ENCODE results near the gene ZNRF1. TPM values are rescaled to one million over a fixed set of nuclear protein-coding genes. Genes with fewer than 3 reads are reported as not detected.

Gene ZNRF1
- total and polyA plus RNA-seq, 2 of the 13 experiments (the other 11 are each of a cell fraction or from before 2014, with no cell fraction given) = 43.9 to 58.7 TPM

DNA sequence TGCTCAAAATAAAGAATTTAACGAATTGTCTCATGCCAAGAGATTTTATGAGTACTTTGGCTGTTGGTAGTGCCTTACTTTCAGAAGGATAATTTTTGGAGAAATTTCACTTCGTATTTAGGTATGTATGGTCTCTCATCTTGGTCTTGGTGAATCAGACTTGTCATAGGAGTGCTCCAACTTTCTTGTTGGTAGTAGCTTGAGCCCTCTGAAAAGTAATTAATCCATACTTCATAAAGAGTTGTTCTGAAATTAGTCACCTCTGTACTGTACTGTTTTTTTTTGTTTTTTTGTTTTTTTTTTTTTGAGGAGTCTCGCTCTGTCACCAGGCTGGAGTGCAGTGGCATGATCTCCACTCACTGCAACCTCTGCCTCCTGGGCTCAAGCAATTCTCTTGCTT is 11.6 kb downstream of the ZNRF1 start:
- intact Hi-C loops (cut with micrococcal nuclease; ENCODE audit: unreplicated experiment) (no loop called here), in situ Hi-C loops (cut with HindIII; ENCODE audit: extremely low pct_ligation_motif_present, low pct_unique_long_range_greater_than_20kb) (no loop called here)
- no peak for ATAC-seq
- 93% methylated on average over 3 of the region's 3 CpGs for WGBS (ENCODE audit: low lambda C conversion rate)
- Histone ChIP-seq H3K27ac (ENCODE audit: extremely low read length, insufficient read depth, low read length) (no peak overlapping the region), H4K20me1 (ENCODE audit: insufficient read depth, low read length) (peaks cover 45% of the 10 kb centered on the region), H3K36me3 (replicated peaks in 1 of 2; ENCODE audit: control insufficient read depth in 1 of 2, insufficient read depth in 2 of 2, low read length in 2 of 2) (peaks cover 0 to 1% of the 10 kb centered on the region in 2 experiments; a peak in 3 of 5 replicates), H3K4me2 (ENCODE audit: low read depth, low read length) (no peak overlapping the region), H3K9ac (ENCODE audit: insufficient read depth, low read depth, low read length) (no peak overlapping the region), H3K4me1 (ENCODE audit: insufficient read depth, low read length) (peaks cover 40% of the 10 kb centered on the region), H3K27me3 (ENCODE audit: control insufficient read depth in 1 of 2, insufficient read depth in 2 of 2, low read length in 2 of 2) (no peaks in the 10 kb centered on the region), H2AFZ (ENCODE audit: low read length) (no peak overlapping the region), H3K9me3 (ENCODE audit: low read length) (no peaks in the 10 kb centered on the region), H3K79me2 (ENCODE audit: insufficient read depth, low read length) (peaks cover 100% of the 10 kb centered on the region), H3K4me3 (replicated peaks in 1 of 3; ENCODE audit: insufficient read depth in 1 of 3, low read depth in 2 of 3, low read length in 3 of 3) (no peak overlapping the region)
- no TSS peak for BruUV-seq (replicated peaks)
- TF ChIP-seq, protein P1, sequence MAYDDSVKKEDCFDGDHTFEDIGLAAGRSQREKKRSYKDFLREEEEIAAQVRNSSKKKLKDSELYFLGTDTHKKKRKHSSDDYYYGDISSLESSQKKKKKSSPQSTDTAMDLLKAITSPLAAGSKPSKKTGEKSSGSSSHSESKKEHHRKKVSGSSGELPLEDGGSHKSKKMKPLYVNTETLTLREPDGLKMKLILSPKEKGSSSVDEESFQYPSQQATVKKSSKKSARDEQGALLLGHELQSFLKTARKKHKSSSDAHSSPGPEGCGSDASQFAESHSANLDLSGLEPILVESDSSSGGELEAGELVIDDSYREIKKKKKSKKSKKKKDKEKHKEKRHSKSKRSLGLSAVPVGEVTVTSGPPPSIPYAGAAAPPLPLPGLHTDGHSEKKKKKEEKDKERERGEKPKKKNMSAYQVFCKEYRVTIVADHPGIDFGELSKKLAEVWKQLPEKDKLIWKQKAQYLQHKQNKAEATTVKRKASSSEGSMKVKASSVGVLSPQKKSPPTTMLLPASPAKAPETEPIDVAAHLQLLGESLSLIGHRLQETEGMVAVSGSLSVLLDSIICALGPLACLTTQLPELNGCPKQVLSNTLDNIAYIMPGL (CRISPR knock-in tag; IDR thresholded peaks at IDR 0.05; ENCODE audit: borderline replicate concordance in 1 of 2, low read depth in 1 of 2) = no peak
- no peak for TF ChIP-seq RFX3 (CRISPR knock-in tag; IDR thresholded peaks at IDR 0.05)
- no peak for TF ChIP-seq ZNF180 (CRISPR knock-in tag; IDR thresholded peaks at IDR 0.05; ENCODE audit: borderline replicate concordance, low read depth)
- no peak for FAIRE-seq
- DNase-seq (ENCODE audit: low spot score) = no peak
- ChIA-PET POLR2A (interaction anchor here (0.6 to 1.9 kb wide), 4 partner anchors 12 to 52 kb away, joined by 3 to 6 read pairs (median 4); partner anchors contain the start of genes WDR59 and ZNRF1), CTCF (ENCODE audit: low intra/inter-chr PET ratio, low total read pairs) (no interaction called here)

DNA sequence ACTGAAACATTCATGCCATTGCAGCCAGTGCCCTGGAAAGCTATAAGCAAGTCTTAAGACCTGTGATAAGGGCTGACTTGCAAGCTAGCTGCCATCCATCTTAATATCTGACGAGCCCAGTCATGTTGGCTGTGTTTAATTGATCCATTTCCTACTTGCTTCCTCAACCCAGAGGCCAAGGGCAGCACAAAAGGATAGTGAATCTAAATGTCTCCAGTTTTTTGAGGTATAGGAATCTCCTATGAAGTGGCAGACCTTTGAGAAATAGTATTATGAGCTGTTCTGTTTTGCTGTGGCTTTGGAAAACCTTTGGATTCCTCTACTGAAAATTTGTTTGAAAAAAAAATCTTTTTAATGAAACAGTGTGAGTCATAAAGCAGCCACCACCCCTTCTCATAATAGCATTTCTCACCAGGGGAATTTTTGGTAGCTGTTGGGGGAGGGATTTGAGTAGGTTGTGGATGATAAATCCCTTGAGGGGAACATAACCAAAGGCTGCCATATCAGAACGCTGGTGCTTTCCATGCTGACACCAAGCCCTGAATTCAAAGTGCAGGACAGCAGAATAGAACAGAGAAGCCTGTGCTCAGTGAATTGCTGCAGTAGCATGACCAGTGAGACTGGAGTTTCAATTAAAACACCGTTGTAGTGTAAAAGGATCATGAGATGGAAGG is 12.9 kb downstream of the ZNRF1 start:
- 82% methylated on average over 3 of the region's 3 CpGs for WGBS (ENCODE audit: low lambda C conversion rate)
- Histone ChIP-seq H3K27ac (ENCODE audit: extremely low read length, insufficient read depth, low read length) (peak overlapping the region; percentile 1), H3K79me2 (ENCODE audit: insufficient read depth, low read length) (peaks cover 98% of the 10 kb centered on the region), H3K4me1 (ENCODE audit: insufficient read depth, low read length) (peaks cover 48% of the 10 kb centered on the region), H3K27me3 (ENCODE audit: control insufficient read depth in 1 of 2, insufficient read depth in 2 of 2, low read length in 2 of 2) (no peaks in the 10 kb centered on the region), H3K9ac (ENCODE audit: insufficient read depth, low read depth, low read length) (no peak overlapping the region), H2AFZ (ENCODE audit: low read length) (no peak overlapping the region), H3K9me3 (ENCODE audit: low read length) (no peaks in the 10 kb centered on the region), H3K4me2 (ENCODE audit: low read depth, low read length) (no peak overlapping the region), H3K36me3 (replicated peaks in 1 of 2; ENCODE audit: control insufficient read depth in 1 of 2, insufficient read depth in 2 of 2, low read length in 2 of 2) (peaks cover 0 to 1% of the 10 kb centered on the region in 2 experiments; a peak in 3 of 5 replicates), H3K4me3 (replicated peaks in 1 of 3; ENCODE audit: insufficient read depth in 1 of 3, low read depth in 2 of 3, low read length in 3 of 3) (no peak overlapping the region), H4K20me1 (ENCODE audit: insufficient read depth, low read length) (peaks cover 38% of the 10 kb centered on the region)
- intact Hi-C loops (cut with micrococcal nuclease; ENCODE audit: unreplicated experiment) (no loop called here), in situ Hi-C loops (cut with HindIII; ENCODE audit: extremely low pct_ligation_motif_present, low pct_unique_long_range_greater_than_20kb) (no loop called here)
- no peak for ATAC-seq
- no peak for FAIRE-seq
- no peak for TF ChIP-seq SMAD3 (CRISPR knock-in tag; IDR thresholded peaks at IDR 0.05)
- TF ChIP-seq AKAP8 (CRISPR knock-in tag; IDR thresholded peaks at IDR 0.05) = no peak
- TF ChIP-seq JUNB (CRISPR knock-in tag; IDR thresholded peaks at IDR 0.05; ENCODE audit: borderline replicate concordance) = no peak
- TF ChIP-seq ZNF788 (CRISPR knock-in tag; IDR thresholded peaks at IDR 0.05; ENCODE audit: borderline replicate concordance) = no peak
- DNase-seq (ENCODE audit: low spot score) = no peak
- POLR2A ChIA-PET = interaction anchor here (1.4 to 1.9 kb wide), 3 partner anchors 9 to 20 kb away, joined by 3 to 6 read pairs (median 6); partner anchors contain the start of gene ZNRF1
- BruUV-seq (replicated peaks) = no TSS peak
- CTCF ChIA-PET (ENCODE audit: low intra/inter-chr PET ratio, low total read pairs) = no interaction called here

Data from HepG2 (cell line).